Measurements from ENCODE around the gene AKR1B15. TPM values are rescaled to one million over a fixed set of nuclear protein-coding genes. Genes with fewer than 3 reads are reported as not detected.

AKR1B15 gene
- total and polyA plus RNA-seq, 9 of the 15 experiments (the other 6 are each of a cell fraction or from before 2014, with no cell fraction given), result not detected

- TF ChIP-seq, protein P1, sequence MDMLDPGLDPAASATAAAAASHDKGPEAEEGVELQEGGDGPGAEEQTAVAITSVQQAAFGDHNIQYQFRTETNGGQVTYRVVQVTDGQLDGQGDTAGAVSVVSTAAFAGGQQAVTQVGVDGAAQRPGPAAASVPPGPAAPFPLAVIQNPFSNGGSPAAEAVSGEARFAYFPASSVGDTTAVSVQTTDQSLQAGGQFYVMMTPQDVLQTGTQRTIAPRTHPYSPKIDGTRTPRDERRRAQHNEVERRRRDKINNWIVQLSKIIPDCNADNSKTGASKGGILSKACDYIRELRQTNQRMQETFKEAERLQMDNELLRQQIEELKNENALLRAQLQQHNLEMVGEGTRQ (CRISPR knock-in tag; IDR thresholded peaks at IDR 0.05), result no peak
- TF ChIP-seq ZBED1 (IDR thresholded peaks at IDR 0.05), result no peak
- TF ChIP-seq NFE2L1 (tag; IDR thresholded peaks at IDR 0.05; ENCODE audit: borderline replicate concordance, low read depth), result peak; percentile 79
- no peak for TF ChIP-seq RFX5 (IDR thresholded peaks at IDR 0.05; ENCODE audit: low read depth, low read length)
- no peak for TF ChIP-seq CHD2 (IDR thresholded peaks at IDR 0.05; ENCODE audit: low read depth, low read length)
- no peak for TF ChIP-seq ZNF217 (CRISPR knock-in tag; IDR thresholded peaks at IDR 0.05)
- TF ChIP-seq NFXL1 (CRISPR knock-in tag; IDR thresholded peaks at IDR 0.05), result no peak
- no peak for TF ChIP-seq CAMTA2 (CRISPR knock-in tag; conservative IDR thresholded peaks at IDR 0.05)
- TF ChIP-seq FOSL1 (tag; conservative IDR thresholded peaks at IDR 0.05), result peak; percentile 71
- TF ChIP-seq PCBP1 (IDR thresholded peaks at IDR 0.05; ENCODE audit: low read depth, low read length, poor library complexity, severe bottlenecking), result no peak
- TF ChIP-seq, protein P2, sequence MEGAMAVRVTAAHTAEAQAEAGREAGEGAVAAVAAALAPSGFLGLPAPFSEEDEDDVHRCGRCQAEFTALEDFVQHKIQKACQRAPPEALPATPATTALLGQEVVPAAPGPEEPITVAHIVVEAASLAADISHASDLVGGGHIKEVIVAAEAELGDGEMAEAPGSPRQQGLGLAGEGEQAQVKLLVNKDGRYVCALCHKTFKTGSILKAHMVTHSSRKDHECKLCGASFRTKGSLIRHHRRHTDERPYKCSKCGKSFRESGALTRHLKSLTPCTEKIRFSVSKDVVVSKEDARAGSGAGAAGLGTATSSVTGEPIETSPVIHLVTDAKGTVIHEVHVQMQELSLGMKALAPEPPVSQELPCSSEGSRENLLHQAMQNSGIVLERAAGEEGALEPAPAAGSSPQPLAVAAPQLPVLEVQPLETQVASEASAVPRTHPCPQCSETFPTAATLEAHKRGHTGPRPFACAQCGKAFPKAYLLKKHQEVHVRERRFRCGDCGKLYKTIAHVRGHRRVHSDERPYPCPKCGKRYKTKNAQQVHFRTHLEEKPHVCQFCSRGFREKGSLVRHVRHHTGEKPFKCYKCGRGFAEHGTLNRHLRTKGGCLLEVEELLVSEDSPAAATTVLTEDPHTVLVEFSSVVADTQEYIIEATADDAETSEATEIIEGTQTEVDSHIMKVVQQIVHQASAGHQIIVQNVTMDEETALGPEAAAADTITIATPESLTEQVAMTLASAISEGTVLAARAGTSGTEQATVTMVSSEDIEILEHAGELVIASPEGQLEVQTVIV (CRISPR knock-in tag; IDR thresholded peaks at IDR 0.05; ENCODE audit: borderline replicate concordance), result no peak
- TF ChIP-seq CREB1 (IDR thresholded peaks at IDR 0.05), result no peak
- TF ChIP-seq CREB1 (CRISPR knock-in tag; IDR thresholded peaks at IDR 0.05), result no peak
- no peak for TF ChIP-seq RBBP5 (IDR thresholded peaks at IDR 0.05; ENCODE audit: borderline replicate concordance, insufficient read depth, low read length, poor library complexity, severe bottlenecking)
- TF ChIP-seq NR2C1 (IDR thresholded peaks at IDR 0.05), result 0 out of 2 replicates have a peak, but pooled peaks have one; percentile 32
- TF ChIP-seq NR2C1 (tag; IDR thresholded peaks at IDR 0.05), result 0 out of 2 replicates have a peak, but pooled peaks have one; percentile 55
- no peak for TF ChIP-seq ZNF76 (CRISPR knock-in tag; IDR thresholded peaks at IDR 0.05; ENCODE audit: borderline replicate concordance)
Measured at GRCh38 chr7:134593530-134594392, 44.9 kb downstream of the AKR1B15 start (continued).

Data from K562 (cell line).